Stimulated activated CD4-positive, alpha-beta T cell treated with anti-CD3 and anti-CD28 coated beads, TNF-alpha, amount 100 ng/mL, for 24 hours (primary cell): ENCODE data around the gene OR2T6.
"Not testable (repeated sequence)": the region's sequence is repeated elsewhere in the genome, so short reads cannot be mapped to it uniquely, and the experiment has no call there.

Experiments used
- DNase-seq, 3 experiments: peaks; one replicate each; pipeline ENCODE4 v3.0.0-alpha.2; 2020; ENCODE audit warnings: low read depth in 3 of 3

Gene OR2T6

GRCh38 chr1:248375446-248375845 is at the start of gene OR2T6:
Gene OR2T6 (plus strand): TSS chr1:248375746. CDS start chr1:248387609, 11,863 bp downstream.
- DNase-seq, result no peak

GRCh38 chr1:248343451-248343850 is 32.1 kb upstream of the OR2T6 start:
- DNase-seq, result no peak

GRCh38 chr1:248348475-248348874 is 27.1 kb upstream of the OR2T6 start, which contains the start of gene OR14C36:
Gene OR14C36 (plus strand): TSS chr1:248348775. CDS start chr1:248348775, 0 bp downstream.
- DNase-seq, result no peak

- no peak for DNase-seq
Observed at GRCh38 chr1:248359415-248359814, 16.1 kb upstream of the OR2T6 start.

GRCh38 chr1:248361121-248361715 is 14.3 kb upstream of the OR2T6 start, which contains the start of gene OR2T4:
Gene OR2T4 (plus strand): TSS chr1:248361665. CDS start chr1:248361665, 0 bp downstream.
- no peak for DNase-seq

GRCh38 chr1:248366609-248367008 is 8.9 kb upstream of the OR2T6 start:
- DNase-seq, result no peak

GRCh38 chr1:248372394-248372793 is 3.2 kb upstream of the OR2T6 start:
- DNase-seq, result no peak

- no peak for DNase-seq
Observed at GRCh38 chr1:248373761-248374160, 1.8 kb upstream of the OR2T6 start.

GRCh38 chr1:248376916-248377315 is 1.4 kb downstream of the OR2T6 start:
- DNase-seq, result no peak

GRCh38 chr1:248380854-248381253 is 5.3 kb downstream of the OR2T6 start:
- no peak for DNase-seq

GRCh38 chr1:248388426-248388825 is 12.9 kb downstream of the OR2T6 start:
- no peak for DNase-seq

GRCh38 chr1:248393050-248393449 is 17.5 kb downstream of the OR2T6 start:
- no peak for DNase-seq

GRCh38 chr1:248402748-248403147 is 27.2 kb downstream of the OR2T6 start, which contains the start of gene OR2T1:
Gene OR2T1 (plus strand): TSS chr1:248403048. CDS start chr1:248406148, 3,100 bp downstream.
- DNase-seq, result no peak

- no peak for DNase-seq
Observed at GRCh38 chr1:248404024-248404423, 28.5 kb downstream of the OR2T6 start.

GRCh38 chr1:248406721-248407692 is 31.5 kb downstream of the OR2T6 start:
- DNase-seq, result no peak

GRCh38 chr1:248416226-248416625 is 40.7 kb downstream of the OR2T6 start:
- no peak for DNase-seq

- DNase-seq, result no peak
Observed at GRCh38 chr1:248417854-248418253, 42.3 kb downstream of the OR2T6 start.

GRCh38 chr1:248421384-248421783 is 45.8 kb downstream of the OR2T6 start:
- no peak for DNase-seq

- DNase-seq, result not testable (repeated sequence)
Observed at GRCh38 chr1:248427526-248428191, 52.1 kb downstream of the OR2T6 start.

GRCh38 chr1:248428192-248428533 is 52.6 kb downstream of the OR2T6 start:
- DNase-seq, result not testable (repeated sequence)

- not testable (repeated sequence) for DNase-seq
Observed at GRCh38 chr1:248431683-248432082, 56.1 kb downstream of the OR2T6 start.

GRCh38 chr1:248432201-248432600 is 56.7 kb downstream of the OR2T6 start:
- DNase-seq, result not testable (repeated sequence)
